Stimulated activated CD4-positive, alpha-beta T cell treated with anti-CD3 and anti-CD28 coated beads, Interleukin-12 subunit alpha, Interleukin-12 subunit beta, amount 100 ng/mL, for 24 hours (primary cell): ENCODE results near the gene LRRC15.

Source experiments
- DNase-seq, 2 experiments: peaks; one replicate each; pipeline ENCODE4 v3.0.0-alpha.2; 2020; ENCODE audit warnings: low read depth in 2 of 2

Gene LRRC15

DNA sequence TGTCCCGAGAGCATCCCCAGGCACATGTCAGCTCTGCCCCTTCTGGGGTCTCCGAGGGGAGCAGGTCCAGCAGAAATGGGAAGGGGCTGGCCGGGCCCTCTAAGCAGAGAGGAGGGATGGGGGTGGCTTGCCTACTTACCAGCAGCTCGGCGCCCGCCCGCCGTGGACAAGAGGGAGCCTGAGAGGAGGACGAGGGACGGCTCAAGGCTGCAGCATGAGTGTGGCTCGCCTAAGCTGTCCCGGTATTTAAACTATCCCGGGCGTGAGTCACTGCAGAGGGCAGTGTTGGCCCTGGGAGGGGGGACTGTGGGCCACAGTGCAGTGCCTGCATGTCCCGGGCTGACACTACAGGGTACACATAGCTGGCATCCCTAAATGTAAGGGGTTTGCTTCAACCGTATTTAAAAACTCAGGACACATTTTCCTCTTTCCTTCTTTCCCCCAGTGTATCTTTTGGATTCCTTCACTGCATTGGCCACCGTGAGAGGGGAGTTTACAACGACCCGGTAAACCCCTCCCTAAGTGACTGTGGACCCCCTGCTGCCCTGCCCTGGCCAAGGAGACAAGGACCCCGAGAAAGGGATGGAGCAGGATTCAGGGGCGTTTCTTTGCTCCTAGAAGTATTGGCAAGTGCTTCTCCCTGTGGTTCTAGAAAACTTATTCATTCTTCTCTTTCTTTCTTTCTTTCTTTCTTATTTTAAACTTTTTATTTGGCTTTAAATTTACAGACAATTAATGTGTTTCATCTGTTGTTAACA is at the start of gene LRRC15:
LRRC15 (minus strand) TSS at position 222 of the 758 bp plus-strand sequence. CDS start 8,700 bp downstream, outside the sequence.
- DNase-seq, result no peak

DNA sequence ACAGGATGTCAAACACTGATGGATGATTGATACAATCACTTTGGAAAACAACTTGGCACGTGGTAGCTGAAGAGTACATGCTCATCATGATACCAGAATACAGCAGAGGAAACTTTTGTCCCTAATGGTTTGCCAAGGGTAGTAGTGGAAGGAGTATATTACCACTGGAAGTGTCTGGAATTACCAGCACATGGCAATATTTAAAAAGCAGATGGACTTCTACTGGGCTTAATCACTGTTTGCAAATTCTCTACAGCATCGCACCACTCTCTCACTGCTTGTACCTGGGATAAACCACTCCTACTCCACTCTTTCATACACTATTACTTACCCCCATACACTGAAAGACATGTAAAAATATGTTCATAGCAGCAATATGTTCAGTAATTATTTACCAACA is 49.1 kb upstream of the LRRC15 start:
- DNase-seq, result no peak

DNA sequence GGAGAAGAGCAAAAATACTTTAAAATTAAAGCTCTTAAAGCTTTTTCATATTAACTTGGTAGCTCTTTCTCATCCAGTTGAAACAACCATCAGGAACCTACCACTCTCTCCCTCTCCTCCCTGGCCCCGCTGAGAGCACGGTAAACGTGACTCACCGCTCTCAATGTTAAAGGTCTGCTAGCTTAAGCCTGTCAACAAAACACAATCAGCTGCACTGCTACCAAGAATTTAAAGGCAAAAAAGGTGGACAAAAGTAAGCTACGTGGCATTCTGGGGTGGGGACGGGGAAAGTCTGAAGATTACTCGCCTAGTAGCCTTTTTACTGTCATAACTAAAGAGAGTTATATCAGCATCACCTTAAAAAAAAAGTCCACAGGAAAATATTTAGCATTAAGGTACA is 37.9 kb upstream of the LRRC15 start:
- no peak for DNase-seq

DNA sequence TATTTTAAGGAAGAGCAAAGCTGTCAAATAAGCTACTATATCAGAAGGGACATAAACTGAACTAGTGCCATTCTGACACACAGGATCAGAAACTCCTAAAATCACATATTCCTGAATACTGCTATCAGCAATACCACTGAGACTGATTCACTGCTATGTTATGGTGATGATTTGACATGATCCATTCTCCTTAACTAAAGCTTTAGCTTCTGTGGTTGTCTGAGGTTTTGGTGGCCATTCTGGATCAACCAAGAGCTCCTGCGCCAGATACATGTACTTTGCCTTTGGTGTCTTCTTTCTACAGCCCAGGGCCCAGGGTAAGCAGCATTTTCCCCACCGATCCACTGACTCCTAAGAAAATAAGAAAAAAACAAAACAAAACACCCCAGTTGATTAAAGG is 36.2 kb upstream of the LRRC15 start:
- DNase-seq, result no peak

DNA sequence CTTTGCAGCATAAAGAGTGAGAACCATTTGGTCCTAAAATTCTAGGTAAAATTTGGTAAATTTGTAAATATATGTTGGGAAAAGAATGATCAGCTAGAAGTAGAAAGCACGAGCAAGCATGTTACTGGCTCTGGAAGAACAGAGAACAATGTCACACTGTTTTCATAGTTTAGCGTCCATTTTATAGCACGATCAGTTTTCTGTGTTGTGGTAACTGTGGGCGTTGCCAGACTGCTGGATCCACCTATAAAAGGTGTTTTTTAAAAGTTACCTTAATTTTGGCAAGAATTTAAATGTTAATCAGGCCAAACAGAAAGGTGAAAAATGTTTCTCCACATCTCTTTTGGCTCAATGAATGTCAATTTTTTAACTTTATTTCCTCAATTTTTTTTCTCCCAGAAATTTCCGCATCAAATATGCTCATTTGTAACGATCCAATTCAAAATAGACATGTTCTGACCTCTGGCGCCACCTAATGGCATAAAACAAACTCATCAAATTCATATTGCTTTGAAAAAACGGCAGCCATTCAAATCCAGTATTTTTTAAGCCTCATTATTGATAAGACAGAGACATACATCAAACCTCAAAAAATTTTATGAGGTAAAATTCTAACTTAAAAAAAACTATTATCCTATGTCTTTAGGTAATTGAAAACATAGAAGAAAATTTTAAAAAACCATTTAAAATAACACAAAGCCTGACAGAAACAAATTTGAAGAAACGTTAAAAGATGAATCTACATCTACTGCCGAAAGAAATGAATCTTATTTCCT is 35.0 kb upstream of the LRRC15 start:
- DNase-seq, result no peak

DNA sequence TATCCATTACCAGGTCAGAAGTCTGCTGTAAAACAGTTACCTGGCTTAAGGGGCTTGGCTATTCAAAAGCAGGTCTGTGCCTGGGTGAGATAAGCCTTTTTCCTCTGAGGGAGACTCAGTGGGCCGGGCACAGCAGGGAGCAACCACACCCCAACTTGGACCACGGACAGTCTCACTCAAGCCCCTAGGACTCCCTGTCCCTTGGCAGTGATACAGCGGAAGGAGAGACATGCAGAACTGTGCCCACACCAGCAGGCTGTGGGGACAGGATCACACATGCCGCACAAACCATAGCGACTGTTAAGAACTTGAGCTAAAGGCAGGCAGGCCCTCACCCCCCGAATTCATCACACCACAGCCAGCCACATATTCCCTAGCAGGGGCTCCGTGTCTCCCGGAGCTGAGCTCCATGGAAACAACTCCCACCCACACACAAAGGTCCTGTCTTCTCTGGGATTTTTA is 32.4 kb upstream of the LRRC15 start:
- DNase-seq, result no peak

DNA sequence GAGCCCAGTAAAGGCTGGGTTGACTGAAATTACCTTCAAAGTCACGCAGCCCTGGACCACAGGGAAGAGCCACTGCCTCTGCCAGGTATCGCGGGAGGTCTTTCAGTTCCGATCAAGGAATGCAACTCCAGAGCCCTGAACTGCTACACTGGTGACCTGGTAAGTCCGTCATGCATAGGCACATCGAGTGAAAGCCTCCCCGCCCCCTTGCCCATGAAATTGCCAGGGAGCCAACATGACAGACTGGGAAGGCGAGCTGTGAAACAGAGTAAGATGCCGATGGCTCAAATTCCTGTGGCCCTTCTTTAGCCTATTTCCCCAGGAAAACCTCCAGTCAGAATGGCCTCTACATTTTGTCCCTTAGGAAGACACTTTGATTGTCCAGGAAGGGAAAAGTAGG is 31.8 kb upstream of the LRRC15 start:
- no peak for DNase-seq

DNA sequence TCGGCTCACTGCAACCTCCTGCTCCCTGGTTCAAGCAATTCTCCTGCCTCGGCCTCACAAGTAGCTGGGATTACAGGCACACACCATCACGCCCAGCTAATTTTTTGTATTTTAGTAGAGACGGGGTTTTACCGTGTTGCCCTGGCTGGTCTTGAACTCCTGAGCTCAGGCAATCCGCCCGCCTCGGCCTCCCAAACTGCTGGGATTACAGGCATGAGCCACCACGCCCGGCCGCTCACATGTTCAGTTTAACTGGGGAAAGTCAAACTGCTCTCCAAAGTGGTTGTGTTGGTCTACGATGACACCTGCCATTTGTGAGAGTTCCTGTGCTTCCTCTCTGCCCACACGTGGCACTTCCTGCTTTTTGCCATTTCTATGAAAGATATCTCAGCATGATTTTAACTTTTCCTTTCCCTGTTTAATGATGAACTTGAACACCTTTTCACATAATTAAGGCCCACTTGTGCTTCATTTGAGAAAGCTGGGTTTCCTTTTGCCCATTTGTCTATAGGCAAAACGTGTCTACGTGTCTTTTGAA is 30.4 kb upstream of the LRRC15 start:
- no peak for DNase-seq

DNA sequence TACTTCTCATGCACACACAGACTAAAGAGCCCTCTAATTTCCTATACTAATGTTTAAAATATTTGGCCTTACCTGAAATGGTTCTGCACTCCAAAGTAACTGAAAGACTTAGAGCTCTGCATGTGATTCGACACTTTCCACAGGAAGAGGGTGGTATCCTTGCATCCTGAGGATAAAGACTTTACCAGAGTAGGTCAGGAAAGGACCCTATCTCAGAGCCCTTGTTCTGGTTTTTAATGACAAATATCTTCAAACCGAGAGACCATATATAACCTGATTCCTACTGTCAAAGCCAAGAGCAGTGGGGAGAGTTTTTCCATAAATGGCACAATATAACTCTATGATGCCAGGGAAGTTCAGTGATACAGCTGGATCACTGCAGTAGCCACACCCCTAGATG is 29.6 kb upstream of the LRRC15 start, which contains the start of gene GP5:
GP5 (minus strand) TSS at position 101 of the 400 bp plus-strand sequence. CDS start 984 bp downstream, outside the sequence.
- no peak for DNase-seq

DNA sequence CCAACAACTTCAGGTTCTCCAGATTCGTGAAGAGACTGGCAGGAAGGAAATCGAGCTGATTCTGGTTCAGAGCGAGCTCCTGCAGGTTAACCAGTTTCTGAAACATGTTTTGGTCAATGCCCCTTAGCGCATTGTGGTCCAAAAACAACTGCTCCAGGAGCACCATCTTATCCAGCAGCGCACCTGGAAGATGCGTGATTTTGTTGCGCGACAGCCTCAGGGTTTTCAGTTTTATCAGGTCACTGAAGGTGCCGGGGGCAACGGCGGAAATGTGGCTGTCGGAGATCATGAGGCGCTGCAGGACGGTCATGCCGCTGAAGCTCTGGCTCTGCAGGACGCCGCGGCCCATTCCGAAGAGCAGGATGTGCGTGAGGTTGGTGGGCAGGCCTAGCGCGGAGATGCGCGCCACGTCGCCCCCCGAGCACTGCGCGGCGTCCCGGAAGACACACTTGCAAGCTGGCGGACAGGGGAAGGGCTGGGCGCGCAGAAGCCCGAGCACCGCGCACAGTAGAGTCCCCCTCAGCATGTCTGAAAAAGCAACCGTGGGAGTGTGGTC is 28.3 kb upstream of the LRRC15 start:
- no peak for DNase-seq

DNA sequence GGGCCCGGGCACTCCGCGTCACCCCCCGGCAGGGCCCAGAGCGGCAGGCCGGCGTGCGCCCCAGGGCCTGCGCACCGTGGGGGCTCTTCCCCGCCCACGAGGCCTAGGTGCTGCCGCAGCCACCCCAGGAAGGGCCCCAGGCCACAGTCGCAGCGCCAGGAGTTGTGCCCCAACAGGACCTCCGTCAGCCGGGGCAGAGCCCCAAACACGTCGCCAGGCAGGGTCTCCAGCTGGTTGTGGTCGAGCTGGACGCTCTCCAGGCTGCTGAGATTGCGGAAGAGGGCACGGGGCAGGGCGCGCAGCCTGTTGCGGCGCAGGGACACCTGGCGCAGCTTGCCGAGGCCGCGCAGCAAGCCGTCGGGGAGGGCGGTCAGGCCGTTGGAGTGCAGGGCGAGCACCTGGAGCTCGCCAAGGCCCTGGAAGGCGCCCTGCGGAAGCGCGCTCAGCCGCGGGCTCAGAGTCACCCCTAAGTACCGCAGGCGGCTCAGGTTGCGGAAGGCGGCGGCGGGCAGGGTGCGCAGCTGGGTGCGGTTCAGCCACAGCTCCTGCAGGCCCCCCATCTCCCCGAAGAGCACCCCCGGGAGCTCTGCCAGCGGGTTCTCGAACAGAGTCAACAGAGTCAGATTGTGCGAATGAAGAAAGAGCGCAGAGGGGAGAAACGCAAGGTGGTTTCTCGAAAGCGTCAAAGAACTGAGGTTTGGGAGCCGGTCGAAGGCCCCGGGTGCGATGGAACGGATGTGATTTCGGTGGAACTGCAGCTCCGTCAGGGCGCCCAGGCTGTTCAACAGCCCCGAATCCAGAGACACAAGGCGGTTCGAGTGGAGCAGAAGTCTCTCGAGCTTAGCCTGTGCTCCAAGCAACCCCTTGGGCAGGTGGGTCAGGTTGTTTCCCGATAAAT is 27.6 kb upstream of the LRRC15 start:
- no peak for DNase-seq

DNA sequence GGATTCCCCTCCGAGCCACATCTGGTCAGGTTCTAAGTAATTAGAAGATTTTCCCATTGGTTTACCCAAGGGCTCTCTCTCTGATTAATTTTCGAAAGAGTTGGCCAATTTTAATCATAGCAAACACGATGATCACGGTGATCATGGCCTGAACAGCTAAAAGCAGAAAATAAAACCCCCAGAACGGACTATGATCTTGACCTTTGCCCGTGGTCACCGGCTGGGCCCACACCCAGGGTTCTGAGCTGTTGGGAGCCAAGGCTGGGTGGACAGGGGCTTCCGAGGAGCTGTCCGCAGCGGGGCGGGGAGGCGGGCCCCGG is 27.0 kb upstream of the LRRC15 start:
- DNase-seq, result no peak

DNA sequence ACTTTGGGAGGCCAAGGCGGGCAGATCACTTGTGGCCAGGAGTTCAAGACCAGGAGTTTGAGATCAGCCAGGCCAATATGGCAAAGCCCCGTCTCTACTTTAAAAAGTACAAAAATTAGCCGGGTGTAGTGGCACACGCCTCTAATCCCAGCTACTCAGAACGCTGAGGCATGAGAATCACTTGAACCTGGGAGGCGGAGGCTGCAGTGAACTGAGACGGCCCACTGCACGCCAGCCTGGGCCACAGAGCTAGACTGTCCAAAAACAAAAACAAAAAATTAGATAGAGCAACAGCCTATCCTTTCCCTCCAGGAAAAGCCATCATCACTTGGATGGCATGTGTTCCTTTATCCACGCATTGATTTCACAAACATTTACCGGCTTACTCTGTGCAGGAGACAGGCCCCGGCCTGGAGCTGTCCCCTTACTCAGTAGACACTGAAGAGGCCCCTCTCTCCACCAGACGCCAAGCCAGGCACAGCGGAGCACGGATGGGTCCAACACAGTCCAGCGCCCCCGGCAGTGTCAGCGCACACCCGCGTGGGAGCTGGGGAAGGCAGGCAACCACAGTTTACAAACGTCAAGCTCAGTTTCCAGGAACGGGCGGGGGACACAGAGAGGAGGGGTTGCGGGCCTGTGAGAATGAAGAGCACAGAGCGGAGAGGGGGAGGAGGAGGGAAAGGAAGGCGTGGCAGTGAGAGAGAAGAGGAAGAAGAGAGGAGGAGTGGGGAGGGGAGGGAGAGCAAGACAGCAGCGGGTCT is 26.4 kb upstream of the LRRC15 start:
- peak; percentile 9 to 57 for DNase-seq

DNA sequence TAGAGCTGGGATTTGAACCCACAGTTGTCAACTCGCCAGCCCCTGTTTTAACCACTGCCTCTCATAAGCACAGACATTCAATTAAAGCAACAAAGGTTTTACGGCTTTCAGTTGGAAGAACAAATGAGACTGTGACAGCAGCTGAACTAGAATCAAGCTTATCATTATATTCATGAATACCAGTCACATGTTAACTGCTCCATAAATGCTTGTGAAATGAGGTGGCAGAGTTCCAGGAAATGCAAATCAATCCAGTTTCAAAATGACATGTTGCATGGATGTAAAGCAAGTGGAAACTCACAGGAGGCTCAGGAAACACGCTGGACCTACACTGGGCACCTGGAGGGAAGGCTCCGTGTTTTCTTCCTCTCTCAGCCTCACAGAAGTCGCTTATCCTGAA is 25.7 kb upstream of the LRRC15 start:
- DNase-seq, result no peak

DNA sequence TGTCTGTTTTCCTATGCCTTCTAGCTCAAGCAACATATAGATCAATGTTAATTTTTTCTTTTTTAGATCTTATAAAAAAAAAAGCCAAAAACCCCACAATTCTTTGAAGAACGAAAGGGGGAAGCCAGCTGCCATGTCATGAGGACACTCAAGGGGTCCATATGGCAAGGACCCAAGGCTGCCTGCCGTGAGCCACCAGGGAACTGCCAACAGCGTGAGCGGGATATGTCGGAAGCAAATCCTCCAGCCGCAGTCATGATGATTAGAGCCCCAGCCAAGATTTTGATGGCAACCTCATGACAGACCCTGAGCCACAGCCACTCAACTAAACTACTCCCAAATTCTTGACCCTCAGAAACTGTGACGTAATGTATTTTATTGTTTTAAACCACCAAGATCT is 23.0 kb upstream of the LRRC15 start:
- DNase-seq, result no peak

DNA sequence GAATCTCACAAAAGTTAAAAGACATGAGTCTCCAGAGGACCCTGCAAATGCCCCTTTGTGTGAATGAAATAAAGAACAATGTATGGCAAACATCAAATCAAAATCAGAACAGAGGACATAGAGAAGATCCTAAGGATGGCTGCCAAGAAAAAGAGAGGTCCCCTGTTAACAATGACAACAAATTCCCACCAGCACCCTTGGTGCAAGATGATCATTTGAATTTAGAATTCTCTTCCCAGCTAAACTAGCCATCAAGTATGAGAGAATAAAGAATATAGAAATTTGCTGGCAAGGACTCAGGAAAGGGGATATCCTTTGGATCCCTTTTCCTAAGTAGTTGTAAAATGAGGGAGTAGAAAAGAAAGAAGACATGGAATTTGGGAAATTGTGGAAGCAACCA is 21.3 kb upstream of the LRRC15 start:
- DNase-seq, result no peak

DNA sequence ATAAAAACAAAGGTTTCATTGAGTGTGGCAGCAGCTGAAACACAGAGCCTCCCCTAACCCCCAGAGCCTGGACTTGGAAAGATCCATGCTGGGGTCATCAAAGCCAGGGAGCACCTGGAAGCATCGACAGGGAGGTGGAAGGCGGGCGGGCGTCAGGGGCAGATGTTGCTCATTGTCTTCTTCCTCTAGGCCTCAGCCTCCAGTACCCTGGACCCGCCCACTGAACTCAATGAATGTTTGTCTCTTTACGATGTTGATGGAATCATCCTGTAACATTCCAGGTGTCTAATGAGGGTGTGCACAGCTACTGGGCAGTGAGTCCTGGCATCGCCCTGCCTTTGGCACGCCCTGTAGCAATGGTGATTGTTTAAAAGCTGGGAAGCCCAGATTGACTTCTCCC is 19.7 kb upstream of the LRRC15 start:
- no peak for DNase-seq

DNA sequence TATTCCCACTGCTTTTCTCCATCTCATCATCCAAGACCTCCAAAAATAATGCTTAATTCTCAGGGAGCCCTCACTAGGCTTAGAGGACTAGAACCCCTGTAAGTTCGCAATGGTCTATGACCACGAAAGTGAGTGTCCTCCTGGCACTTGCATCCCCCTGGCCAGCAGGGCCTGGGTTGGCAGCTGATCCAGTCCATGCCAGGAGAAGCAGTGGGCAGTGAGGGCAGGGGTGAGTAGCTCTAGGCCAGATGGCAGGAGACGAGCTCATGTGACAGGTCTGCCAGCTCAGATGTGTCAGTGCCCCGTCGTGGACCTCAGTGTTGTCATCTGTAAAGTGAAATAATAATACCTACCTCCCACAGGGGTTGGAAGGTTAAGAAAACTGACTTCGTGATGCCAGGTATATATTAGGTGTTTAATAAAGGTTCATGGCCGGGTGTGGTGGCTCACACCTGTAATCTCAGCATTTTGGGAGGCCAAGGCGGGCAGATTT is 18.4 kb upstream of the LRRC15 start:
- DNase-seq, result no peak

DNA sequence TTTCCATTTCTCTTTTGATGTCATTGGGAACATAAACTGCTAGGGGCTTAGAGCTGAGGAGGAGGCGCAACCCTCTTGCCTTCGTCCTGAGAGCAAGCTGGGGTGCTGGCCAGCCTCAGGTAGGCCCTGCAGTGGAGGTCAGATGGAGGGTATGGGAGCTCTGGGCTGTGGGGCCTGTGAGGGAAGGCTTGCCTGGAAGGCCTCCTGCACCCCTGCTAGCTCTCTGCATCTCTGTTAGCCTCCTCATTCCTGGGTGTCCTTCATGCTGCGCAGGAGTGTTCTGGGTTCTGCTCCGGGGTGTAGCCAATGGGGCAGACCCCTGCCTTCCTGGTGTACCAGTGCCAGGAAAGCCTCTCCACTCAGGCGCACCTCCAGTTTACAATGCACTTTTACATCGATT is 17.7 kb upstream of the LRRC15 start:
- no peak for DNase-seq

DNA sequence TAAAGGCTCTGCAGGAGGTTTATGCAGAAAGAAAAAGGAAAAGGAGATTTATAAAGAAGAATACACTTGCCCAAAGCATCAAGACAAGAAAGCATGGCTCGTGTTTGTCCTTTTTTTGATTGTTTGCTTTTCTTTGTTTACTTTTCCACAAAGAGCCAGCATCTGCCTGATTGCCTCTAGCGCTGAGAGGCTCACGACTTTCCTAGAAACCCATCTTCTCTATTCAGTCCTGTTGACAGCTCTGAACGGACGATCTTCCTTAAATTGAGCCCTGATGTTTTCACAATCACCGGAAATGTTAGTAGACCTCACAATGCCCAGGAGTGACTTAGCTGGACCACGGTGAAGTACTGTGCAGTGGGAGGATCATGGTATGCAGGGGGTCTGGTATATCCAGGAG is 17.1 kb upstream of the LRRC15 start:
- no peak for DNase-seq

DNA sequence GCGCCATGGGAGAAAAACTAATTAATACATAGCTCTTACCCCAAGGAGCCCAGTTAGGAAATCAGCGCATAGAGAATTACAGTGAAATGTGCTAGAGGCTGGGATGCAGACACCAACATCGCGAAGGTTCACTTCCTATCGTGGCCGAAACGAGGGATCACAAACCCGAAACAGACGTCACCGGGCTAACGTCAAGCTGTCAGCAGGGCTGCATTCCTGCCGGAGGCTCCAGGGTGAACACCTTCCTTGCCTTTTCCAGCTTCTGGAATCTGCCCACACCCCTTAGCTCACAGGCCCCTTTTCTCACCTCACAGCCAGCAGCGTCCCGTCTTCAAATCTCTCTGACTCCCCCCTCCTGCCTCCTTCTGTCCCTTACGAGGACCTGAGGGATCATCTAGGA is 16.5 kb upstream of the LRRC15 start:
- DNase-seq, result no peak
